ENCODE measurements around the gene ARHGAP44. TPM values are rescaled to one million over a fixed set of nuclear protein-coding genes. Genes with fewer than 3 reads are reported as not detected.
A peak's percentile ranks its signal among the peaks of the same experiment; 100 is the strongest.

Gene ARHGAP44
- total RNA-seq, 1 donor from 2014 or later = 0.79 TPM

DNA sequence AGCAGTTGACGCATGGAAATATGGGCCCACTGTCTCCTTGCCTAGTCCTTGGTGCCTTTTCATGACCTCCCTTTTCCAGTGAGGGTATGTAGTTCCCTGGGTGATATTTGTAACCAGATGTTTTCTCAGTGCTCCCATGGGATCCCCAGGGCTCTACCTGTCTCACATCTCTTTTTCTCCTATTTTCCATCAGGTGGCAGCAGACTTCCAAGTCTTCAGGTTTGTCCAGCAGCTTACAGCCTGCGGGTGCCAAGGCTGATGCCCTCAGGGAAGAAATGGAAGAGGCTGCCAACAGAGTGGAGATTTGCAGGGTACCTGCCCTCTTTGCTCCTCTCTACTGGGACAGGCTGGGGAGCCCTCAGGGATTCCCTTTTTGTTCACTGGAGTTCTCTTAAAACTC lies 139.4 kb downstream of the ARHGAP44 start:
- FAIRE-seq (no peak), DNase-seq (ENCODE audit: low read depth) (peak; percentile 8)
- TF ChIP-seq, protein P1, sequence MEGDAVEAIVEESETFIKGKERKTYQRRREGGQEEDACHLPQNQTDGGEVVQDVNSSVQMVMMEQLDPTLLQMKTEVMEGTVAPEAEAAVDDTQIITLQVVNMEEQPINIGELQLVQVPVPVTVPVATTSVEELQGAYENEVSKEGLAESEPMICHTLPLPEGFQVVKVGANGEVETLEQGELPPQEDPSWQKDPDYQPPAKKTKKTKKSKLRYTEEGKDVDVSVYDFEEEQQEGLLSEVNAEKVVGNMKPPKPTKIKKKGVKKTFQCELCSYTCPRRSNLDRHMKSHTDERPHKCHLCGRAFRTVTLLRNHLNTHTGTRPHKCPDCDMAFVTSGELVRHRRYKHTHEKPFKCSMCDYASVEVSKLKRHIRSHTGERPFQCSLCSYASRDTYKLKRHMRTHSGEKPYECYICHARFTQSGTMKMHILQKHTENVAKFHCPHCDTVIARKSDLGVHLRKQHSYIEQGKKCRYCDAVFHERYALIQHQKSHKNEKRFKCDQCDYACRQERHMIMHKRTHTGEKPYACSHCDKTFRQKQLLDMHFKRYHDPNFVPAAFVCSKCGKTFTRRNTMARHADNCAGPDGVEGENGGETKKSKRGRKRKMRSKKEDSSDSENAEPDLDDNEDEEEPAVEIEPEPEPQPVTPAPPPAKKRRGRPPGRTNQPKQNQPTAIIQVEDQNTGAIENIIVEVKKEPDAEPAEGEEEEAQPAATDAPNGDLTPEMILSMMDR (IDR thresholded peaks at IDR 0.05; ENCODE audit: insufficient read depth, low read length, severe bottlenecking) = peak; percentile 12
- Histone ChIP-seq H3K36me3 (ENCODE audit: control insufficient read depth, insufficient read depth, low read length) (no peaks in the 10 kb centered on the region), H3K27me3 (ENCODE audit: control insufficient read depth, insufficient read depth, low read length) (no peaks in the 10 kb centered on the region), H3K4me3 (ENCODE audit: low read depth, low read length) (no peak overlapping the region)

DNA sequence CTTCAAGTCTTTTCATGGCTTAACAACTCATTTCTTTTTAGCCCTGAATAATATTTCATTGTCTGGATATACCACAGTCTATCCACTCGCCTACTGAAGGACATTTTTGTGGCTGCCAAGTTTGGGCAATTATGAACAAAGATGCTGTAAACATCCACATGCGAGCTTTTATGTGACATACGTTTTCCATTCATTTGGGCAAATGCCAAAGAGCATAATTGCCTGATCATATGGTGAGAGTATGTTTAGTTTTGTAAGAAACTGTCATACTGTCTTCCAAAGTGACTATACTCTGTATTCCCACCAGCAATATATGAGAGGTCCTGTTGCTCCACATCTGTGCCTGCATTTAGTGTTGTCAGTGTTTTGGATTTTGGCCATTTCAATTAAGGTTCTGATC lies 147.2 kb downstream of the ARHGAP44 start:
- TF ChIP-seq, protein P1 (IDR thresholded peaks at IDR 0.05; ENCODE audit: insufficient read depth, low read length, severe bottlenecking) = no peak
- Histone ChIP-seq H3K36me3 (ENCODE audit: control insufficient read depth, insufficient read depth, low read length) (no peaks in the 10 kb centered on the region), H3K27me3 (ENCODE audit: control insufficient read depth, insufficient read depth, low read length) (no peaks in the 10 kb centered on the region), H3K4me3 (ENCODE audit: low read depth, low read length) (no peak overlapping the region)
- DNase-seq (ENCODE audit: low read depth) (no peak), FAIRE-seq (no peak)

GRCh38 chr17:12940699-12941098 lies 151.4 kb downstream of the ARHGAP44 start:
- H3K36me3 ChIP-seq (ENCODE audit: control insufficient read depth, insufficient read depth, low read length) = no peaks in the 10 kb centered on the region
- TF ChIP-seq, protein P1 (IDR thresholded peaks at IDR 0.05; ENCODE audit: insufficient read depth, low read length, severe bottlenecking) = no peak
- H3K4me3 ChIP-seq (ENCODE audit: low read depth, low read length) = no peak overlapping the region
- DNase-seq (ENCODE audit: low read depth) (no peak), FAIRE-seq (no peak)
- H3K27me3 ChIP-seq (ENCODE audit: control insufficient read depth, insufficient read depth, low read length) = no peaks in the 10 kb centered on the region

DNA sequence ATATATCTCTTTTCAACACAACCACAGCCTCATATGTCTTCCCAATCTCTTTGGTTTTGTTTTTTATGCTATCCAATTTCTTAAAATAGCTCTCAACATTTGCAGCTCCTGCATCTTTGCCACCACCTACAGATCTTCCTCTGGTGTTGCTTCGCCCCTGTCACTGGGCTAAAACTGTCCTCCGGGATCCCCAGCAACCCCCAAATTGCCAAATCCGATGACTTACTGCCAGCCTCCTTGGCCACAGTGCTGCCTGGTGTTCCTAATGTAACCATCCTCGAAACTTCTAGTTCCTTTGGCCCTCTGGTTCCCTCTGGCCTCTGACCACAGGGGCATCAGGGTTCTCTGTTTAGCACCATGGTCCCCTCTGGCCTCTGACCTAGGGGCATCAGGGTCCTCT lies 157.7 kb downstream of the ARHGAP44 start:
- Histone ChIP-seq H3K36me3 (ENCODE audit: control insufficient read depth, insufficient read depth, low read length) (no peaks in the 10 kb centered on the region), H3K4me3 (ENCODE audit: low read depth, low read length) (no peak overlapping the region), H3K27me3 (ENCODE audit: control insufficient read depth, insufficient read depth, low read length) (no peaks in the 10 kb centered on the region)
- FAIRE-seq (no peak), DNase-seq (ENCODE audit: low read depth) (no peak)
- TF ChIP-seq, protein P1 (IDR thresholded peaks at IDR 0.05; ENCODE audit: insufficient read depth, low read length, severe bottlenecking) = no peak

GRCh38 chr17:12952012-12952411 lies 162.7 kb downstream of the ARHGAP44 start:
- TF ChIP-seq, protein P1 (IDR thresholded peaks at IDR 0.05; ENCODE audit: insufficient read depth, low read length, severe bottlenecking) = no peak
- FAIRE-seq (no peak), DNase-seq (ENCODE audit: low read depth) (no peak)
- Histone ChIP-seq H3K36me3 (ENCODE audit: control insufficient read depth, insufficient read depth, low read length) (no peaks in the 10 kb centered on the region), H3K27me3 (ENCODE audit: control insufficient read depth, insufficient read depth, low read length) (no peaks in the 10 kb centered on the region), H3K4me3 (ENCODE audit: low read depth, low read length) (no peak overlapping the region)

DNA sequence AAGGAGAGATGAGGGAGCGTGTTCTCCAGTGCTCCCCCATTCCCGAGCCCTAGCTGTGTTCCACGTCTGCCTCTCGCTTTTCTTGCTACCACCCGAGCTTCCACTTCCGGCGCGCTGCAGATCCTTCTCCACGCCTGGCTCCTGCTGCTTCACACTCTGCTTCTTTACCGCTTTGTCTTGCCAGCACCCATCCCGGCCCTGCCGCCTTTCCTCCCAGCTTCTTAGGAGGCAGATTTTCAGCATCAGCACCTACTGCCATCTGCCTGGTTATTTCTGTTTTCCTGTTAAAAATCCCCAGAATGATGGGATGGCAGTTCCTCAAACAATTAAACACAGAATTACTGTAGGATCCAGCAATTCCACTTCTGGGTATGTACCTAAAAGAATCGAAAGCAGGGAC lies 163.9 kb downstream of the ARHGAP44 start:
- FAIRE-seq (no peak), DNase-seq (ENCODE audit: low read depth) (no peak)
- Histone ChIP-seq H3K36me3 (ENCODE audit: control insufficient read depth, insufficient read depth, low read length) (no peaks in the 10 kb centered on the region), H3K27me3 (ENCODE audit: control insufficient read depth, insufficient read depth, low read length) (no peaks in the 10 kb centered on the region), H3K4me3 (ENCODE audit: low read depth, low read length) (no peak overlapping the region)
- TF ChIP-seq, protein P1 (IDR thresholded peaks at IDR 0.05; ENCODE audit: insufficient read depth, low read length, severe bottlenecking) = no peak

All from bronchial epithelial cell (primary cell).